Right ventricle myocardium superior (tissue), 1 donor: ENCODE results near the gene NECTIN1. TPM values are rescaled to one million over a fixed set of nuclear protein-coding genes. Genes with fewer than 3 reads are reported as not detected.

Experiments used
- ATAC-seq: fragments of 200-7000 bp; cut with Tn5 transposase; one replicate; pipeline ENCODE4 v1.9.1; 2020; ENCODE audit warnings: mild to moderate bottlenecking; ENCODE audit not compliant: poor library complexity
- DNase-seq: peaks from one replicate; pipeline ENCODE4 v3.0.0-alpha.2; 2020
- intact Hi-C: fragments of 100-400 bp; cut with DNase I; formaldehyde crosslinking; loops from one replicate; pipeline ENCODE4 v1.11.2; 2022
- total RNA-seq: library from RNA; stranded (reverse); fragmentation: NEBNext Ultra II Directional; extraction: Animal tissue kit (Norgen Biotek cat#: 25700); gene quantifications from one replicate; pipeline ENCODE4 v1.2.1, GENCODE V29; 2021
- donor health status: DM: no; HTN: yes; CAD: no; lungs with severe emphysema.

NECTIN1 gene
- total RNA-seq, 1 donor from 2014 or later, result 15.0 TPM

- ATAC-seq (no peak), DNase-seq (no peak)
- intact Hi-C loops, result no loop called here
Observed at GRCh38 chr11:119757378-119757777, 28.4 kb upstream of the NECTIN1 start.

GRCh38 chr11:119756169-119756865 lies 27.3 kb upstream of the NECTIN1 start:
- intact Hi-C loops, result no loop called here
- DNase-seq (no peak), ATAC-seq (no peak)

GRCh38 chr11:119755356-119756071 lies 26.5 kb upstream of the NECTIN1 start:
- DNase-seq (no peak), ATAC-seq (no peak)
- intact Hi-C loops, result no loop called here

GRCh38 chr11:119754656-119755355 lies 25.8 kb upstream of the NECTIN1 start:
- DNase-seq (no peak), ATAC-seq (no peak)
- intact Hi-C loops, result no loop called here

GRCh38 chr11:119754199-119754598 lies 25.2 kb upstream of the NECTIN1 start:
- ATAC-seq (peak; percentile 25), DNase-seq (no peak)
- intact Hi-C loops, result no loop called here

GRCh38 chr11:119752946-119753345 lies 23.9 kb upstream of the NECTIN1 start:
- intact Hi-C loops, result no loop called here
- no peak for ATAC-seq
- DNase-seq, result no peak

- intact Hi-C loops, result no loop called here
- ATAC-seq (no peak), DNase-seq (no peak)
Observed at GRCh38 chr11:119752345-119752871, 23.4 kb upstream of the NECTIN1 start.

GRCh38 chr11:119750056-119750455 lies 21.1 kb upstream of the NECTIN1 start:
- DNase-seq (no peak), ATAC-seq (no peak)
- intact Hi-C loops, result no loop called here

GRCh38 chr11:119749006-119749565 lies 20.1 kb upstream of the NECTIN1 start:
- intact Hi-C loops, result no loop called here
- ATAC-seq (no peak), DNase-seq (no peak)

GRCh38 chr11:119747868-119748660 lies 19.1 kb upstream of the NECTIN1 start:
- ATAC-seq (no peak), DNase-seq (no peak)
- intact Hi-C loops, result no loop called here

- no peak for DNase-seq
- intact Hi-C loops, result no loop called here
- ATAC-seq, result no peak
Observed at GRCh38 chr11:119745776-119746535, 17.0 kb upstream of the NECTIN1 start.

- intact Hi-C loops, result no loop called here
- no peak for DNase-seq
- no peak for ATAC-seq
Observed at GRCh38 chr11:119745112-119745511, 16.1 kb upstream of the NECTIN1 start.

GRCh38 chr11:119744577-119744976 lies 15.6 kb upstream of the NECTIN1 start:
- no peak for DNase-seq
- intact Hi-C loops, result no loop called here
- ATAC-seq, result no peak

- intact Hi-C loops, result no loop called here
- DNase-seq (no peak), ATAC-seq (no peak)
Observed at GRCh38 chr11:119743006-119743405, 14.0 kb upstream of the NECTIN1 start.

GRCh38 chr11:119742263-119742861 lies 13.4 kb upstream of the NECTIN1 start:
- DNase-seq (no peak), ATAC-seq (no peak)
- intact Hi-C loops, result no loop called here

- intact Hi-C loops, result no loop called here
- ATAC-seq (peak; percentile 88), DNase-seq (peak; percentile 76)
Observed at GRCh38 chr11:119741369-119742262, 12.6 kb upstream of the NECTIN1 start.

GRCh38 chr11:119739975-119740374 lies 11.0 kb upstream of the NECTIN1 start:
- intact Hi-C loops, result no loop called here
- no peak for DNase-seq

More at GRCh38 chr11:119739975-119740374, 11.0 kb upstream of the NECTIN1 start:
- ATAC-seq, result no peak
